ENCODE results near the gene EHHADH.
"Not testable (repeated sequence)": the region's sequence is repeated elsewhere in the genome, so short reads cannot be mapped to it uniquely, and the experiment has no call there.

The EHHADH gene

DNA sequence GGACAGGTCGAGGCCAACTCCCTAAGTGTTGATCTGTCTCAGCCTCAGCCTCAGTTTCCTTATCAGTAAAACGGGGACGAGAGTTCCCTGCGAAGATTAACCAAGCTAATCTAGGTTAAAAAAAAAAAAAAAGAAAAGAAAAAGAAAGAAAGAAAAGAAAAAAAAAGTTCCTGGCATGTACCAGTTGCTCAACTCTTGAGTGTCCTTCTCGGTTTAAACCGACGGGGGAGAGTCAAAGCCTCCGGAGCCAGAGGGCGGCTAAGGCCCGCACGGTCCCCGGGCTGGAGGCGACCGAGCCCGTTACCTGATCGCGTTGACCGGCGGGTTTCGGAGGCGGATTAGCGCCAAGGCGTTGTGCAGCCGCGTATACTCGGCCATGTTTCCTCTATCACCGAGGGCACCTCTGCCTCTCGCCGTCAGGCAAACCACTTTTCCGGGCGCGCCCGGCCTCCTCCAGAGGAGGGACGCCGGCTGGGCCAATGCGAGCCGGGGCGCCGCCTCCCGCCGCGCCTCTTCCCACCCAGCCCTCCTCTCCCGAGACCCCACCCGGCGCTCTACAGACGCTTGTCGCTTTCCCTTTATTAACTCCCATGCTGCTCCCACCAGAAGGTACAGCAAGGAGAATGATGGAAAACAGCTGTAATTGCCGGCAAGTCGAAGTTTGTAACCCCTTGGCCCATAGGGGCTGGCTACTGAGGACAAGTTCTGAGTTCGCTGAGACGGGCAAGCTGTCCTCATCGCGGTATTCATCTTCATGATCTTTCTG is at the start of gene EHHADH:
TSS of gene EHHADH (minus strand) at position 405 of the 766 bp plus-strand sequence. CDS start at position 378, 27 bp downstream.
- peak; percentile 79 for DNase-seq

DNA sequence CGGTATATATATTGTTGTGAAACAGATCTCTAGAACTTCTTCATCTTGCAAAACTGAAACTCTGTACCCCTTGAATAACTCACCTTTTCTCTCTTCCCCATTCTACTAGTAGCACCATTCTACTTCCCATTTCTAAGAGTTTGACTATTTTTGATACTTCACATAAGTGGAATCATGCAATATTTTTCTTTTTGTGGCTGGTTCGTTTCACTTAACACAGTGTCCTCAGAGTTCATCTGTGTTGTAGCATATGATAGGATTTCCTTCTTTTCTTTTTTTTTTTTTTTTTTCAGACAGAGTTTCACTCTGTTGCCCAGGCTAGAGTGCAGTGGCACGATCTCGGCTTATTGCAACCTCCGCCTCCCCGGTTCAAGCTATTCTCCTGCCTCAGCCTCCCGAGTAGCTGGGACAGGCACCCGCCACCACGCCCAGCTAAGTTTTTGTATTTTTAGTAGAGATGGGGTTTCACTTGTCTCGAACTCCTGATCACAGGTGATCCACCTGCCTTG is 46.1 kb upstream of the EHHADH start:
- peak; percentile 80 for DNase-seq

DNA sequence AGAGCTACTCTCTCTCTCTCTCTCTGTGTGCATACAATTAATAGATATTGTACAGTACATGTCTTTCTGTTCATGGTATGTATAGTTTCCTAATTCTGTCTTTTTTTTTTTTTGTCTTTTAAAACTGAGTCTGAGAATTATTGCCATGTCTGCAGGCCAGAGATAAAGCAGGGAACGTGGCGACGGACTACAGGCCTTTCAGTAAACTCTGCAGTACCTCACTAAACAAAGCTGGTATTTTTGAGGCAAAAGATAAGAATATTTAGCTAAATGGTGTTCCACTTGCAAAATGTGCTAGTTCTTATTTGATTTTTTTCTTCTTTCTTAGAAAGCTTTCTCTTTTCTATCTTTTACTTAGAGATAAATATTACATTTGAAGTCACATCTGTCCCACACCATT is 44.0 kb upstream of the EHHADH start:
- DNase-seq: no peak

DNA sequence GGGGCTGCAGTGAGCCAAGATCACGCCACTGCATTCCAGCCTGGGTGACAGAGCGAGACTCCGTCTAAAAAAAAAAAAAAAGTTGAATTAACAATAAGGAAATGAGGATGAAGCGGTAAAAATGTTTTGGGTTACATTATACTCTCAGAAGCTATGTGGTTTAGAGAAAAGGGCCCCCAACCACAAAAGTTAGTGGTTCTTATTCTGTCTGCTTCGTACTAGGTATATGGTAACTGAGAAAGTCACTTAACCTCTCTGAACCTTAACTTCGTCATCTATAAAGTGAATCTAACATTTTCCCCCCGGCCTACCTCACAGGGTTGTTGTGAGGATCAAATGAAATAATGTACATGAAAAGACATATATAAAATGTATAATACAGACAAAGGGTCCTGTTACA is 38.4 kb upstream of the EHHADH start:
- no peak for DNase-seq

DNA sequence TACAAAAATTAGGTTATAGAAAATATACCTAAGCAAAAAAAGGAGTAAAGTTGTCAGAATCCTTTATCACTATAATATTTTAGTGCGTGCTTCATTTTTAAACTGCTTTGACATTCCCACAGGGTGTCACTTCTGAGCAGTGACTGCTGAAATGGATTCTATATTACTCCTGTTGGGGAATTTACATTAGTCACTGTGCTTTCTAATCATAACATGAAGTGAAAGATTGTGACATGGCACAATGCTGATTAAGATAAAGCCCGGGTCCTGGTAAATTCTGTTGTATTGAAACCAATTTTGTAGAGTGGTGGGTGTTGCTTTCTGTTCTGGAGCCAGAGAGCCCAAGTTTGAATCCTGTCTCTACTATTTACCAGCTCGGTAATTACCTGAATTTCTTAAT is 36.4 kb upstream of the EHHADH start:
- DNase-seq: peak; percentile 82

DNA sequence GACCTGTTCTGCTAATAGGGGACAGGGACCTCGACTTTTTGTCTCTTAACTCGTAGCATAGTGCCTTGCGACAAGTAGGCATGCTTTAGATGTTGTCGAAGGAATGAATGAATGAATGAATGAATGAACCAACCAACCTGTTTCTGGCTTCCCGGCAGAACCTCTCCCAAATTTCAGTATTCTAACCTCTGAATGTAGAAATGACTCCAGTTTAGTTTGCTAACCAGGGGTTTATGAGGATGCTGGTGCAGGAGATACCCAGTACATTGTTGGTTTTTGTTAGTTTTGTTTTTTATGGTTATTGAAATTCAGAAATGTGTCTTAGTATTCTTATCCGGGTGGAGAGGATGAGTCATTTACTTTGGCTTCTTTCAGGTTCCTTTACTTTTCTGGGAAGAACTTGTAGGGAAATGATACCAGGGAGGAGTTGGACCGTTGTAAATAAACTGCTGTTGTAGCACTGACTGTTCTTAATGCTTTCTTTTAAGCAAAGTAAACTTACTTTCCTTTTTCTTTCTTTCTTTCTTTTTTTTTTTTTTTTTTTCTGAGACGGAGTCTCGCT is 29.6 kb upstream of the EHHADH start:
- DNase-seq: peak; percentile 48

DNA sequence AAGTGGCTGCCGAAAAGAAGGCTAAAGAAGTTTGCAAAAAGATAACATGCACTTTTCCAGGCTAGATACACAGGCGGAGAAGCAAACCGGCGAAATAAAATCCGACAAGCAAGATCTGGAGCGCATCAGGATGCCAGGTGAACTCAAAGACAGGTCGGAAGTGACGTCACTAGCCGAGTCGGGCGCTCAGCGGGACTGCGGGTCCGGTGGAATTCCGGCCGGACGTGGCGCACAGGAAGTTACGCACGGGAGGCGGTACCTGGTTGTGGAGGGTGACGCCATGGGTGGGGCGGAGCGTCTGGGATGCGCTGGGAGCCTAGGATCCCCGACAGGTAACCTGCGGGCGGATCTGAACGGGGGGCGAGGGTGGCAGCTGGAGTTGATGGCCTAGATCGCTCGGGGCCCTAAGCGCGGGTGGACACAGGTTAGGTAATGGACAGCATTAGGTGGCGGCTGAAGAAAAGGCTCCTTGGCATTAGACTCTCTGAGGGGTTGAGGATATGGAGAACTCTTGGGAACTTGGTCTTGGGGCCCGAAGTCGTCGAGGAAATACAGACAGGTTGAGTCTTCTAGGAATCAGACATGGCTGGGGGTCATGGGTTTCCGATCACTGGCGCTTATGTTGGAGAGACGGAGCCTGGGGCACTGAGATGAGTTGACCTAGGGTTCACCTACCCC is 29.0 kb upstream of the EHHADH start:
- DNase-seq: peak; percentile 94

DNA sequence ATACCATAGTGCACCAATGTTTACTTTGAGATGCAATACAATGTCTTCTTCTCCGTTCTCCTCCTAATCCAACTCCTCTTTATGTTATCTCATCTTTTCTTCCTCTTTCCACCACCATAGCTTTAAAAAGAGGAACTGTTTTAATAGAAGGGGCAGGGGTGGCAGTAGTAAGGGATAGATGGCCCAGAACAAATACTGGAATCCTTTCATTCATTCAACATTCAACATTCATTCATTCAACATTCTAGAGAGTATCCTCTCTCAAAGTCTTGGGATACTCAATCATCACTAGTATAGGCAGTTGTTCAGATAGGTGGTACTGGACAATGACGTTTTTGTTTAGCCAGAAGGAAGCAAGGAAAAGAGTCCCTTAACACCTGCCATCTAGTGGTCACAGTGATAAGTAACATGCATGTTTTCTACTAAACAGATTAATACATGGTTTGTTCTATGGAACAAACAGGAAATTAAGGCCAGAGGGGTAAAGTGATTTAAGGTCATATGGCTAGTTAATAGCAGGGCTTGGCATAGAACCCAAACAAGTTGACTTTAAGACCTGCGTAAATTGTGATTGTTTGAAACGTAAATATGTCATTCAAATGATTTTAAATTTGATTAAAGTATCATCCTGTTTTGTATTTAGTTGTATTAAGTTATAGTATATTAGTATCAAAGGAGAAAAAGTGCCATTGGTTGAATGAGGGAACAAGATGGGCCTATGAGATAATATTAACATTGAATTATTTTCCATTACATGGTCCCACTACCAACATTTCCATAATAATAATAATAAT is 26.9 kb upstream of the EHHADH start:
- peak; percentile 62 for DNase-seq

DNA sequence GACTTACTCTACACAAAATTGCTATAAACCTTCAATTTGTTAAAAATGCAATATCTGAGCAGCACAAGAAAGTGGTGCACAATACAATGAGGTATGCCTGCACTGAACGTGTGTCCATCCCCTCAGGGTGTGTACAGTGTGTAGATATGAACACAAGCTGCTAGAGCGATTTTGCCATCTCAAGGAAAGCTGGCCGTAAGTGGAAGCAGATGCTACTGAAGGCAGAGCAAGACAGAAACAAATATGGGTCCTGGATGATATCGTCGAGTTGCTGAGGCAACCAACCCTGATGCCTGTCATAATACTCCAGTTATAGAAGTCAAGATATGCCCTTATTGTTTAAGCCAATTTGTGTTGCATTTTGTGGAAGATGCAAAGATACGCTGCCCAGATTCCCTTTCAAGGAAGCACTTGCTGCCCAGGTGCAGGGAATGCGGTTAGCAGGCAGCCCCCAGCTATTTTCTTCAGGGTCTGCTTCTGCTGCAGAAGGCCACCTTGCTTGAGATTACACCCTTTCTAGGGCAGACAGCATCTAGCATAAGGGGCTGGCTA is 25.8 kb upstream of the EHHADH start:
- DNase-seq: no peak

DNA sequence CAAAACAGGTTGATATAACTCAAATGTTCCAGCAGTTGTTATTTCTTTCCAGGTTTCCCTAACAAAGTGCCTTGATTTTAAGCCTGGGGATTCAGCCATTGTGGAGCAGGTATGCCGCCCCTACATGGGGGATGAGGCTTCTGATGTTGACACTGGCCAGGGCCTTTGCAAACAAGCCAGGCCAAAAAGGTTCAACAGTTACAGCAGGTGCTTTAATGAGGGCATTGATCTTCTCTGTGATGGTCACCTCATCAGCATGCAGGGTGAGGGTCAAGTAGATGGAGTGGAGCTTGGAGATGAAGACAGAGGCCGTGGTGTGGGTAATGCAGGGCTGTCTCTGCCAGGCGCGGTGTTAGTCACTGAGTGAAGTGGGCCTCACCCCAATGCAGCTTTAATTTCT is 22.6 kb upstream of the EHHADH start:
- DNase-seq: no peak

DNA sequence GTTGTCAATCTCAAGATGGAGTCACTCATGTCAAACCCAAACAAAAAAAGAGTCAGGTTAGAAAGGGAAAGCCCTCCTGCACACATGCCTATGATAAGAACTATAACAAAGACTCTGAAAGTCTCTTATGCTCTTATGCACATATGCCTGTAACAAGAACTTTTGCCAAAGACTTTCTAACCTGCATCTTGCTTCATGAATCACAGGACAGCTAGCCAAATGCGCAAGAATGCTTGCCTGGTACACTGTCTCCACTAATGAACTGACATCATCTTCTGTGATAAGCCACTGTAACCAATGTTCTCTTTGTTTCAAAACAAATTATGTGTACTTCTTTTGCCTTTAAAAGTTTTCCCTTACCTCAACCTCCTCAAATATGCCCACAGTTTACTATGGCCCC is 18.2 kb upstream of the EHHADH start:
- no peak for DNase-seq

DNA sequence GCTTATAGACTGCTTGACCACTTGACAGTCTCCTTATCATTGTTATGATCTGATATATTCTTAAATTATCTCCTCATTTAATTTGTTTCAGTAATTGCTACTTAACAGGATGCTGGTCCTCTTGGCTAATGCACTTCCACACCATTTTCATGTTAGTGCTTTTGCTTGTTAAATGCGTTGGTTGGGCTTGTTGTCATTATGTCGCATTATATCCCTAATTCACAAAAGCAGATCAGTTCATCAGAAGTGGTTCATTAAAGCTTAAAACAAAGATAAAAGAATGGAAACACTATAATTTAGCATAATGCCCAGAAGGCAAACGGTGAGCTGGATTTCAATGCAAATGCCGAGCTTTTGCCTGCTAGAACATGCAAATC is 17.1 kb upstream of the EHHADH start:
- no peak for DNase-seq

DNA sequence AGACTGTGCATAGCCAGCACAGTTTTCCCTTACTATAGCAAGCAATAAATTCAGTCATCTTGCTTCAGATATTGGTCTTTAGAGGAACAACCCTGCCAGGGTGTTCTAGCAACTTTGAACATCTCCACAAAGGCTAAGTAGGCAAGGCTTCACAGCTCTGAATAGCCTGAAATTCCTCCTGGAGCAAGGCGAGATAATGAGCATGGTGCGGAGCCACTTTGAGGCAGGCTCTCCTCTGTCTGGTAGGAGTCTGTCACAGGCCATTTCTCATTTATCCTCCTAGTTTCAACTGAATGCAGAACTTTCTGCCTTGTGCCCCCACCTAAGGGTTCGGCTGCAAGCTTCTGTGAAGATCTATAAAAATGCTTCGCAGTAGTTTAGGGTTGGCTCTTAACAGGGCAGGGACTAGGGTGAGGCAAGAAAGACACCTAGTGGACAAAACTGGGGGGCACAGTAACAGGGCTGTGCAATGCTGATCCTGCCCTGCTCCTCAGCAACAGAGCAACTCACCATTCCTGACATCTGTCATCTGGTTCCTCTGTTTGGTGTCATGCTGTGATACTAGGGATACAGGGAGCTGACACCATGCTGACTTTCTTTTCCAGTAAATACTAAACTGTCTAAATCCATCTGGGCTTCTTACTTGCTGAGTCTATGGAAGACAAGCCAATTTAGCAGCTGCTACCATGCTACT is 16.6 kb upstream of the EHHADH start:
- peak; percentile 6 for DNase-seq

DNA sequence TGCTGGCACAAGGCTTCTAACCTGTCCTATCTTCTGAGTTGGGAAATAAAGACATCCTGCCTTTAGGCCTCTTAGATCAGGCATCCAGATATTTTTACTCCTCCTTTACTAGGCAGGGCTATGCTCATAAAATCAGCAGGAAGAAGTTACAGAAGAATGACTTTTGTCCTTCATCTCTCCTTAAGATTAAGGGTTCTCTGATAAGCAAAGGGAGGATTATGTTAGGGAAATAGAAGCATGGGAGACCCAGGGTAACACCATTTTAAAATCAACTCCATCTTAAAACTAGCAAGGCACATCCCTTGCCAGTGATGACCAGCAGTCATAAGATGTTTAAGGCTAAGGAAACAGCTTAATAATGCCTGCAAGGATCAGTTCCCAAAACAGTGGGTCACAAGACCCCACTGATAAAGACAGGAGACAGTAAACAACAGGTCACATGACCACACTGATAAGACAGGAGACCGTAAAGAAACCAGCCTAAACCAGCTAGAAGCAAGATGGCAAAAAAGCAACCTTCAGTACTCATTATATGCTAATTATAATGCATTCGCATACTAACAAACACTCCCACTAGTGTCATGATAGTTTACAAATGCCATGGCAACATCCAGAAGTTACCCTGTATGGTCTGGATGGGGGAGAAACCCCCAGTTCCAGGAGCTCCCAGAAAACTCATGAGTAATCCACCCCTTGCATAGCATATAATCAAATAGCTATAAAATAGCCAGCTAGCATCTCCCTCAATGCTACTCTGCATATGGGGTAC is 14.5 kb upstream of the EHHADH start:
- no peak for DNase-seq

DNA sequence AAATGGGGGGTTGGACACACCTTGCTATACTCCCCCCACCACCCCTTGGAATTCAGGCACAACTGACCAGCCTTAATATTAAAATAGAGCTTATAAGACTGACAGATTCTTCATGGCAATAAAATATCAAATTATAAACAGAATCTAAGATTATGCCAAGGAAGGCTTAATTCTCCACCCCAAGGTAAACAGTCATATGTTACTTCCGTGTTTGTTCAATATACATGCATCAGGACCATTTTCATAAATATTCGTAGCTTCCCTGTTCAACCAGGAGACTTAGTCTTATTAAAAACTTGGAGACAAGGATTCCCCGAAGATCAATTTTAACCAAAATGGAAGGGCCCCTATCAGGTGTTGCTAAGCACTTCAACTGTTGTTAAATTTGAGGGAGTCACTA is 13.3 kb upstream of the EHHADH start:
- DNase-seq: no peak

DNA sequence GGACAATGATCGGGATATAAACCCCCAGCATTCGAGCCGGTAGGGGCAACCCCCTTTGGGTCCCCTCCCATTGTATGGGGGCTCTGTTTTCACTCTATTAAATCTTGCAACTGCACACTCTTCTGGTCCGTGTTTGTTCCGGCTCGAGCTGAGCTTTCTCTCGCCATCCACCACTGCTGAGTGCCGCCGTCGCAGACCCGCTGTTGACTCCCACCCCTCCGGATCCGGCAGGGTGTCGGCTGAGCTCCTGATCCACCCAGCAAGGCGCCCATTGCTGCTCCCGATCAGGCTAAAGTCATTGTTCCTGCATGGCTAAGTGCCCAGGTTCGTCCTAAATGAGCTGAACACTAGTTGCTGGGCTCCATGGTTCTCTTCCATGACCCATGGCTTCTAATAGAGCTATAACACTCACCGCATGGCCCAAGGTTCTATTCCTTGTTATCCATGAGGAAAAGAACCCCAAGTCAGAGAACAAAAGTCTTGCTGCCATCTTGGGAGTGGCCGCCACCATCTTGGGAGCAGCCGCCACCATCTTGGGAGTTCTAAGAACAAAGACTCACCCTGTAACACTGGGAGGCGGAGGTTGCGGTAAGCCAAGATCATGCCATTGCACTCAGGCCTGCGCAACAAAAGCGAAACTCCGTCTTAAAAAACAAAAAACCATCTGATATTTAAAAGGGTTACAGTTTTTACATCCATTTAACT is 11.2 kb upstream of the EHHADH start:
- DNase-seq: no peak

DNA sequence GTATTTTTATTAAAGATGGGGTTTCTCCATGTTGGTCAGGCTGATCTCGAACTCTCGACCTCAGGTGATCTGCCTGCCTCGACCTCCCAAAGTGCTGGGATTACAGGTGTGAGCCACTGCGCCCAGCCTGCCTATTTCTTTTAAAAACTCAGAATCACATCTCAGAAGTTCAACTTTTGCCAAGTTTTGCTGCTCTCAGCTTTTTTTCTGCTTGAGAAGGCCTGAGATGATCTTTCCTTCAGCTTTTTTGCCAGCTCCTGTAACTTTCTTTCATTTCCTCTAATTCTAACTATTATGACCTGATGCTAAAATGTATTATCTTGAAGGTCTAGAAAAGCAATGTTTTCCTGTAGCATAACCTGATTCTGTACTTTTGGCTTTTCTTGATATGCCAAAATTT is 9.6 kb upstream of the EHHADH start:
- DNase-seq: no peak

DNA sequence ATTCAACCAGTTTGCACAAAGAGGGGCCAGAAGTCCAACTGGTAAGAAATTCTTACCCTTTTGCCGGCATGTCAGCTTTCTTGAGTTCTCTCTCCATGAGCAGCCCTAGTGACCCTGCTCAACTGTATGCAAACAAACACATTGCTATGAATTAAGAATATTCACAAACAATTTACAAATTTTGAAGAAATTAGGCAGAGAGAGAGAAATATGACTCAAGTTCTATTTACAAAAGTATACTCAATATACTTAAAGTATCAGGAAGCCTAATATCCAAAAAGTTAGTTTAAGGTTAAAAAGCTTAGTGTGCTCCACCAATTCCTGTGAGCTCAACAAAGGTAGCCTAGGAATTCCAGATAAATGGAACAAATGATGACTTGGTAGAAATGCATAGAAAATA is 3.5 kb upstream of the EHHADH start:
- DNase-seq: no peak

DNA sequence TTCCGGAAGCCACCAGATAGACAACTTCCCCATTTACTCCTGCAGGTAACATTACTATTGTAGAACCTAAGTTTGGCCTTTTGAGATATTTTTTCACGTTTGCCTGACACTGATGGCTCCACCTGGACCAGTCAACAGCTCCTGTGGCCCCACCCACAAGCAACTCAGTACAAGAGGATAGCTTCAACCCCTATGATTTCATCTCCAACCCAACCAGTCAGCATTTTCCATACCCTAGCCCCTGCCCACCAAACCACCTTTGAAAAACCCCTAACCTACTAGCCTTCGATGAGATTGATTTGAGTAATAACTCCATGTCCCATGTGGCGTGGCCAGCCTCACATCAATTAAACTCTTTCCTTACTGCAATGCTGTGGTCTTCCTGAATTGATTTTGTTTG is 950 bp upstream of the EHHADH start:
- no peak for DNase-seq

DNA sequence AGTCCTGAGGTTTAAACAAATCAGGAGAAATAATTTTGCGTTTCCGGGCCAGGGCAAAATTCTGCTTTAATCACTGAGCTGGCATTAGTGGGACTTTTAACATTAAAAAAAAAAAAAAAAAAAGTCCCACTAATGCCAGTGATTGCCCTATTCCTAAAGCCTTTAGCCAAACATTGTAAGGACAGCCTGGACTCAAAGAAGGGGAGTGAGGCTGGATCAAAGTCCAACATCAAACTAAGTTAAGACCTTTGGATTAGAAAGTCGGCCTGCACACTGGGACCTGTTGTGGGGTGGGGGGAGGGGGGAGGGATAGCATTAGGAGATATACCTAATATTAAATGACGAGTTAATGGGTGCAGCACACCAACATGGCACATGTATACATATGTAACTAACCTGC is 716 bp downstream of the EHHADH start:
- not testable (repeated sequence) for DNase-seq

DNA sequence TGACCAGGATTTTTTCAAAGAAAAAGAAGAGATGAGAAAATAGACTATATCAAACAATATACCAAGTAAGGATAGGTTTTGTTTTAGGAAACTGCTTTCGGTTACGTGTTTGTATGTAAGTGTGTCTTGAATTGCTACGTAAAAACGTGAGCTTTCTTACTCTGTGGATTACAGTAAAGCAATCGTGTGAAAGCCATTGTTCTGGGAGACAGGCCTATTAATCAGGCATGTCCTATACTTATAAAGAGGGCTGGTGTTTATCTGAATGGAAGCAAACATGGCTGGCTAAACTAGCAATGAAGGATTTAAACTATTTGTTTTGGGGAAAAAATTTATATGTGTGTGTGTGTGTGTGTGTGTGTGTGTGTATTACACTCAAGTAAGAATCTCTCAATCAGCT is 2.6 kb downstream of the EHHADH start:
- no peak for DNase-seq

Measured in suppressor macrophage treated with lipopolysaccharide for 4 hours (primary cell).